ENCODE data around the gene PNPLA7. TPM values are rescaled to one million over a fixed set of nuclear protein-coding genes. Genes with fewer than 3 reads are reported as not detected.

The PNPLA7 gene
- total RNA-seq, 1 experiment from 2014 or later, result 1.3 TPM

GRCh38 chr9:137524161-137524980, 25.8 kb downstream of the PNPLA7 start:
- H3K4me3 Mint-ChIP-seq, result no peak overlapping the region
- H3K9me3 Mint-ChIP-seq, result no peaks in the 10 kb centered on the region
- peak overlapping the region; percentile 24; the same call in 1 of the 2 replicates for H3K27ac Mint-ChIP-seq
- H3K36me3 Mint-ChIP-seq, result no peaks in the 10 kb centered on the region
- ChIA-PET POLR2A (no interaction called here), CTCF (interaction anchor here (0.8 to 2.7 kb wide), 2 partner anchors 11 to 15 kb away, joined by 3 to 11 read pairs; no protein-coding TSS in a partner anchor)
- no peaks in the 10 kb centered on the region for H3K4me1 Mint-ChIP-seq
- no peaks in the 10 kb centered on the region for H3K27me3 Mint-ChIP-seq (ENCODE audit: low read depth)
- ATAC-seq, result no peak
- TF ChIP-seq SP1 (CRISPR knock-in tag; conservative IDR thresholded peaks at IDR 0.05) (no peak), HMGA2 (CRISPR knock-in tag; IDR thresholded peaks at IDR 0.05) (no peak), JAZF1 (CRISPR knock-in tag; IDR thresholded peaks at IDR 0.05) (no peak), ZNF425 (CRISPR knock-in tag; conservative IDR thresholded peaks at IDR 0.05) (no peak), IRF2 (CRISPR knock-in tag; IDR thresholded peaks at IDR 0.05; ENCODE audit: borderline replicate concordance, low read depth) (no peak), ZNF281 (CRISPR knock-in tag; IDR thresholded peaks at IDR 0.05) (no peak), ERG (CRISPR knock-in tag; IDR thresholded peaks at IDR 0.05) (no peak), AR (CRISPR knock-in tag; IDR thresholded peaks at IDR 0.05) (no peak), MYBL2 (CRISPR knock-in tag; IDR thresholded peaks at IDR 0.05) (no peak), GABPB1 (CRISPR knock-in tag; IDR thresholded peaks at IDR 0.05) (no peak), SMAD3 (CRISPR knock-in tag; IDR thresholded peaks at IDR 0.05; ENCODE audit: borderline replicate concordance) (no peak), HMGXB4 (CRISPR knock-in tag; IDR thresholded peaks at IDR 0.05) (no peak)
- no peak for DNase-seq (ENCODE audit: low spot score)
